Esophagus squamous epithelium (tissue), 5 donors: Measurements from ENCODE around the gene ZMYND10. TPM values are rescaled to one million over a fixed set of nuclear protein-coding genes. Genes with fewer than 3 reads are reported as not detected.

Experiments
- DNase-seq: peaks from one replicate; lab custom pipeline; 2025; lab: John Stamatoyannopoulos, UW
- H3K27ac ChIP-seq, 4 donors: fragments of 200-600 bp; sonication (generic); one replicate each; pipeline ENCODE4 v1.5.1; 2016 to 2019; ENCODE audit warnings: mild to moderate bottlenecking in 1 of 4
- H3K27me3 ChIP-seq, 4 donors: fragments of 200-600 bp; sonication (generic); 1 replicate in 3 of 4; 2 replicates in 1 of 4; pipeline versions ENCODE4 v1.5.1 to v1.6.0; 2017 to 2021; ENCODE audit warnings: antibody characterized with exemption in 1 of 4
- H3K36me3 ChIP-seq, 3 donors: fragments of 200-600 bp; sonication (generic); one replicate each; pipeline ENCODE4 v1.5.1; 2016 to 2019
- H3K4me1 ChIP-seq, 3 donors: fragments of 200-600 bp; sonication (generic); one replicate each; pipeline ENCODE4 v1.5.1; 2017 to 2019
- H3K4me3 ChIP-seq, 4 donors: fragments of 200-600 bp; sonication (generic); 1 replicate in 3 of 4; 2 replicates in 1 of 4; pipeline ENCODE4 v1.5.1; 2016 to 2019; ENCODE audit warnings: mild to moderate bottlenecking in 2 of 4, moderate library complexity in 1 of 4
- H3K9me3 ChIP-seq, 3 donors: fragments of 200-600 bp; sonication (generic); one replicate each; pipeline ENCODE4 v1.5.1; 2016 to 2019
- POLR2A ChIP-seq, 4 donors: fragments of 450-650 bp; IDR thresholded peaks; one replicate each; pipeline ENCODE4 v1.6.1; 2017; ENCODE audit warnings: antibody characterized with exemption in 4 of 4, mild to moderate bottlenecking in 4 of 4, moderate library complexity in 3 of 4
- WGBS, 2 donors: methylation state at CpG; one replicate each; pipeline ENCODE4 v1.1.5; 2018; 5-methylcytosine and 5-hydroxymethylcytosine counted together
- intact Hi-C: fragments of 100-400 bp; cut with DNase I; formaldehyde crosslinking; loops from one replicate; pipeline ENCODE4 v1.15.0; 2022
- total RNA-seq, 4 donors: library from RNA; depleted of rRNA; stranded (reverse); fragments of >200 nt; gene quantifications; one replicate each; pipeline ENCODE4 v1.1.0, GENCODE V29; 2016
- TF ChIP-seq, protein P1 (sequence below), 6 experiments: fragments of 450-650 bp in 4 of 6; fragments of 200-600 bp in 2 of 6; sonication (generic) in 2 of 6; IDR thresholded peaks; one replicate each; pipeline ENCODE4 v1.5.1; 2016 to 2019; ENCODE audit warnings: antibody characterized with exemption in 6 of 6, mild to moderate bottlenecking in 4 of 6, moderate library complexity in 4 of 6
- donor health status: DM: yes; HTN: yes; CAD: no.

Gene ZMYND10
- total RNA-seq, 4 donors from 2014 or later: 1.1 TPM; not detected in 3

GRCh38 chr3:50325497-50326181 lies 19.9 kb downstream of the ZMYND10 start:
- peak overlapping the region in 3 of 4 donors; percentile 94 to 98 (median 98) for H3K27ac ChIP-seq
- DNase-seq: no peak

GRCh38 chr3:50325113-50325480 lies 20.4 kb downstream of the ZMYND10 start:
- intact Hi-C loops: loop anchor here (10.0 kb wide), 1 partner anchor 50 kb away; the partner anchor contains the start of gene LSMEM2
- Histone ChIP-seq H3K27me3 (no peaks in the 10 kb centered on the region), H3K9me3 (no peaks in the 10 kb centered on the region), H3K4me1 (peaks cover 45 to 83% (median 45%) of the 10 kb centered on the region in 3 donors), H3K4me3 (no peak overlapping the region), H3K27ac (peak overlapping the region in 3 of 4 donors; percentile 94 to 98 (median 98)), H3K36me3 (peaks cover 5 to 31% (median 8%) of the 10 kb centered on the region in 3 donors)
- TF ChIP-seq, protein P1, sequence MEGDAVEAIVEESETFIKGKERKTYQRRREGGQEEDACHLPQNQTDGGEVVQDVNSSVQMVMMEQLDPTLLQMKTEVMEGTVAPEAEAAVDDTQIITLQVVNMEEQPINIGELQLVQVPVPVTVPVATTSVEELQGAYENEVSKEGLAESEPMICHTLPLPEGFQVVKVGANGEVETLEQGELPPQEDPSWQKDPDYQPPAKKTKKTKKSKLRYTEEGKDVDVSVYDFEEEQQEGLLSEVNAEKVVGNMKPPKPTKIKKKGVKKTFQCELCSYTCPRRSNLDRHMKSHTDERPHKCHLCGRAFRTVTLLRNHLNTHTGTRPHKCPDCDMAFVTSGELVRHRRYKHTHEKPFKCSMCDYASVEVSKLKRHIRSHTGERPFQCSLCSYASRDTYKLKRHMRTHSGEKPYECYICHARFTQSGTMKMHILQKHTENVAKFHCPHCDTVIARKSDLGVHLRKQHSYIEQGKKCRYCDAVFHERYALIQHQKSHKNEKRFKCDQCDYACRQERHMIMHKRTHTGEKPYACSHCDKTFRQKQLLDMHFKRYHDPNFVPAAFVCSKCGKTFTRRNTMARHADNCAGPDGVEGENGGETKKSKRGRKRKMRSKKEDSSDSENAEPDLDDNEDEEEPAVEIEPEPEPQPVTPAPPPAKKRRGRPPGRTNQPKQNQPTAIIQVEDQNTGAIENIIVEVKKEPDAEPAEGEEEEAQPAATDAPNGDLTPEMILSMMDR (IDR thresholded peaks at IDR 0.05): no peak
- no peak for TF ChIP-seq POLR2A (IDR thresholded peaks at IDR 0.05)
- WGBS, 2 donors: 86 to 100% methylated on average over 1 of the region's 2 CpGs
- DNase-seq: no peak

More at GRCh38 chr3:50325497-50326181, 19.9 kb downstream of the ZMYND10 start:
- H3K4me3 ChIP-seq: no peak overlapping the region
- TF ChIP-seq, protein P1 (IDR thresholded peaks at IDR 0.05): no peak
- no peak for TF ChIP-seq POLR2A (IDR thresholded peaks at IDR 0.05)
- no peaks in the 10 kb centered on the region for H3K9me3 ChIP-seq
- 79 to 85% methylated on average over 2 to 7 of the region's 11 CpGs for WGBS, 2 donors
- intact Hi-C loops: loop anchor here (10.0 kb wide), 1 partner anchor 51 kb away; the partner anchor contains the start of gene LSMEM2
- peaks cover 9 to 35% (median 13%) of the 10 kb centered on the region in 3 donors for H3K36me3 ChIP-seq
- H3K4me1 ChIP-seq: peaks cover 40 to 78% (median 40%) of the 10 kb centered on the region in 3 donors
- no peaks in the 10 kb centered on the region for H3K27me3 ChIP-seq

DNA sequence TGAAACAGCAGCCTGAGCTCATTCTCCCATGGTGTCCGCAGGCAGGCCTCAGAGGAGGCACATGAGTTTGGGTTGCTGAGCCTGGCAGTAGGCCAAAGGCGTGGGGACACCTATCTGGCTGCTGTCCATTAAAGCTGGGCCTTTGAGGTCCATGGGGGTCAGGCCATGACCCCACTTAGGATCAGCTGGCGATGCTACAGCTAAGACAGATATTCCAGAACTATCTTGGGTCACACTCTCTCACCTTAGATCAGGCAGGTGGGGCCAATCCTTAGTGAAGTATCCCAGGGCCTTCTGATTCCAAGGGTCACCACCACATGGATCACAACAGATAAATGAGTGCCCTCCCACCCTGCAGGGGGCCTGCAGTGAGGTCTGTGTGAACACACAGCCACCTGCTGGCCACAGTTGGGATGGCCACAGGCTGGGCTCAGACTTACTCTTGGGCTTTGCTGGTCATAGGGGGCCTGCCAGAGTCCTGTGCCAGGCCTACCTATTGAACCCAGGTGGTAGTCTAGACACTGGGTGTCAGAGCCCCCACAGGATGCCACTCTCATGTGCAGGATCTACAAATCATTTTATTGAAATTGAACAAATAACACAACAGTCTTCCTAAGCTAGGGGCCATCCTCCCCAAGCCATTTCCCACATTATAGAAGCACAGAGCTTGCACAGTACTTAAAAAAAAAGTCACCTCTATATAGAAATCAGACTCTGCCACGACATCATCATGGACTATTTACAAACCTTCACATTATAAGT lies 21.0 kb downstream of the ZMYND10 start:
- Histone ChIP-seq H3K4me1 (peaks cover 50 to 89% (median 51%) of the 10 kb centered on the region in 3 donors), H3K4me3 (peak overlapping the region in 1 of 4 donors; percentile 23), H3K27ac (peak overlapping the region; percentile 90 to 98 (median 96)), H3K9me3 (no peaks in the 10 kb centered on the region), H3K36me3 (peaks cover 0 to 31% (median 2%) of the 10 kb centered on the region in 3 donors), H3K27me3 (no peaks in the 10 kb centered on the region)
- TF ChIP-seq POLR2A (IDR thresholded peaks at IDR 0.05): no peak
- TF ChIP-seq, protein P1 (IDR thresholded peaks at IDR 0.05): peak; percentile 47 to 88 (median 82)
- intact Hi-C loops: loop anchor here (10.0 kb wide), 1 partner anchor 50 kb away; the partner anchor contains the start of gene LSMEM2
- no peak for DNase-seq
- 43 to 51% methylated on average over 3 to 4 of the region's 4 CpGs for WGBS, 2 donors

DNA sequence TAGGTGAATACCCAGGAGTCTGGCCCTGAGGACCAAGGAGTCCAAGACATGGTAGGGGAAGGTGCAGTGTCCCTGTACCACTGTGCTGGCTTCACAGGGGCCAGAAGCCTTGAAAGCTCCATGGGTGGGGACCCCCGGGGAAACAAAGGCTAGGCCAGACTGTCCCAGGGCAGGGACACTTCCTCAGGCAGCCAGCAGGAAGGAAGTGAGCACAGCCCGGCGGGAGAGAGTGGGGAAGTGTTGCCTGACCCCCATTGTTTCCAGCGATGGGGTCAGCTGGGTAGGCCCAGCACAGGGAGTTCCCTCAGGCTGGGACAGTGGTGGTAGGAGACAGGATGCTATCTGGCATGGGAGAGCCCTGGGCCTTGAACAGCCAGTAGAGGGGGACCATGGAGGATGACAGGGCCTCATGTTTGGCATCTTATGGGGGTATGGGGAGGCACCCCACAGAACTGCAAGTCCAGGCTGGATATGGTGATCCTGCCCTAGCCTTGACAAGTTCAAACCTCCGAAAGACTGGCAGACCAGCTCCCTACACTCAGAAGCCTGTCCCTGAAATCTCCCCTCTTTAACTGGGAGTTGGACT lies 21.8 kb downstream of the ZMYND10 start:
- intact Hi-C loops: loop anchor here (10.0 kb wide), 1 partner anchor 49 kb away; the partner anchor contains the start of gene LSMEM2

More for the DNA sequence above, 21.8 kb downstream of the ZMYND10 start:
- H3K27ac ChIP-seq: peak overlapping the region; percentile 90 to 98 (median 96)
- H3K27me3 ChIP-seq: no peaks in the 10 kb centered on the region
- H3K9me3 ChIP-seq: no peaks in the 10 kb centered on the region
- H3K4me1 ChIP-seq: peaks cover 54 to 91% (median 56%) of the 10 kb centered on the region in 3 donors
- H3K36me3 ChIP-seq: peaks cover 0 to 34% (median 0%) of the 10 kb centered on the region in 3 donors
- no peak for DNase-seq
- WGBS, 2 donors: 43 to 52% methylated on average over 1 to 3 of the region's 5 CpGs
- TF ChIP-seq POLR2A (IDR thresholded peaks at IDR 0.05): no peak
- TF ChIP-seq, protein P1 (IDR thresholded peaks at IDR 0.05): peak in 2 of 6 experiments; percentile 20 to 24
- peak overlapping the region in 1 of 4 donors; percentile 23 for H3K4me3 ChIP-seq
